Calu3 (cell line): ENCODE results near the gene HSP90AB1. TPM values are rescaled to one million over a fixed set of nuclear protein-coding genes. Genes with fewer than 3 reads are reported as not detected.

Source experiments
- BruUV-seq: library from RNA; stranded (reverse); fragments of 400-500 nt; replicated peaks from 2 replicates; lab custom pipeline; 2021; lab: Mats Ljungman, UMichigan
- CTCF ChIA-PET: fragments of 300-600 bp; sonication (Branson Sonifier 250); formaldehyde crosslinking; loops from one replicate; lab custom pipeline; 2022; ENCODE audit warnings: antibody characterized with exemption; lab: Charles Lee
- DNase-seq: peaks from one replicate; pipeline ENCODE4 v3.0.0; 2022
- H3K27ac Mint-ChIP-seq: one replicate; pipeline ENCODE4 v1.8.0; 2022; ENCODE audit warnings: mixed read lengths; ENCODE audit not compliant: unreplicated experiment
- H3K27me3 Mint-ChIP-seq: one replicate; pipeline ENCODE4 v1.8.0; 2022; ENCODE audit warnings: mixed read lengths; ENCODE audit not compliant: unreplicated experiment
- H3K36me3 Mint-ChIP-seq: one replicate; pipeline ENCODE4 v1.8.0; 2022; ENCODE audit warnings: mild to moderate bottlenecking, moderate library complexity, mixed read lengths; ENCODE audit not compliant: insufficient read depth, unreplicated experiment
- H3K4me1 Mint-ChIP-seq: one replicate; pipeline ENCODE4 v1.8.0; 2022; ENCODE audit warnings: mild to moderate bottlenecking, low read depth, mixed read lengths; ENCODE audit not compliant: unreplicated experiment
- H3K4me3 Mint-ChIP-seq: one replicate; pipeline ENCODE4 v1.8.0; 2022; ENCODE audit warnings: mild to moderate bottlenecking, low read depth, moderate library complexity, mixed read lengths; ENCODE audit not compliant: unreplicated experiment
- H3K9me3 Mint-ChIP-seq: one replicate; pipeline ENCODE4 v1.8.0; 2022; ENCODE audit warnings: low read depth, mixed read lengths; ENCODE audit not compliant: unreplicated experiment
- intact Hi-C: fragments of 100-400 bp; cut with micrococcal nuclease; formaldehyde crosslinking; loops from one replicate; pipeline ENCODE4 v1.10.0; 2022; ENCODE audit not compliant: unreplicated experiment
- total RNA-seq: library from RNA; stranded (reverse); gene quantifications from 2 replicates; pipeline ENCODE4 v1.2.3, GENCODE V29; 2022
- TF ChIP-seq, protein P1 (sequence below): fragments of 200-600 bp; IDR thresholded peaks from one replicate; pipeline ENCODE4 v1.8.0; 2022; ENCODE audit warnings: antibody characterized with exemption; ENCODE audit not compliant: unreplicated experiment

Gene HSP90AB1
- total RNA-seq, 1 experiment from 2014 or later = 2,073 TPM

- intact Hi-C loops = no loop called here
- CTCF ChIA-PET = no interaction called here
- no peak overlapping the region for H3K4me3 Mint-ChIP-seq
- TF ChIP-seq, protein P1, sequence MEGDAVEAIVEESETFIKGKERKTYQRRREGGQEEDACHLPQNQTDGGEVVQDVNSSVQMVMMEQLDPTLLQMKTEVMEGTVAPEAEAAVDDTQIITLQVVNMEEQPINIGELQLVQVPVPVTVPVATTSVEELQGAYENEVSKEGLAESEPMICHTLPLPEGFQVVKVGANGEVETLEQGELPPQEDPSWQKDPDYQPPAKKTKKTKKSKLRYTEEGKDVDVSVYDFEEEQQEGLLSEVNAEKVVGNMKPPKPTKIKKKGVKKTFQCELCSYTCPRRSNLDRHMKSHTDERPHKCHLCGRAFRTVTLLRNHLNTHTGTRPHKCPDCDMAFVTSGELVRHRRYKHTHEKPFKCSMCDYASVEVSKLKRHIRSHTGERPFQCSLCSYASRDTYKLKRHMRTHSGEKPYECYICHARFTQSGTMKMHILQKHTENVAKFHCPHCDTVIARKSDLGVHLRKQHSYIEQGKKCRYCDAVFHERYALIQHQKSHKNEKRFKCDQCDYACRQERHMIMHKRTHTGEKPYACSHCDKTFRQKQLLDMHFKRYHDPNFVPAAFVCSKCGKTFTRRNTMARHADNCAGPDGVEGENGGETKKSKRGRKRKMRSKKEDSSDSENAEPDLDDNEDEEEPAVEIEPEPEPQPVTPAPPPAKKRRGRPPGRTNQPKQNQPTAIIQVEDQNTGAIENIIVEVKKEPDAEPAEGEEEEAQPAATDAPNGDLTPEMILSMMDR = no peak
- no peaks in the 10 kb centered on the region for H3K9me3 Mint-ChIP-seq
- H3K4me1 Mint-ChIP-seq = peaks cover 21% of the 10 kb centered on the region
- DNase-seq = no peak
- BruUV-seq = no TSS peak
- H3K27ac Mint-ChIP-seq = no peak overlapping the region
- no peaks in the 10 kb centered on the region for H3K36me3 Mint-ChIP-seq
- no peaks in the 10 kb centered on the region for H3K27me3 Mint-ChIP-seq
Measured at GRCh38 chr6:44201638-44202303, 45.1 kb upstream of the HSP90AB1 start.

- Mint-ChIP-seq H3K27me3 (no peaks in the 10 kb centered on the region), H3K9me3 (no peaks in the 10 kb centered on the region), H3K27ac (no peak overlapping the region), H3K4me1 (peaks cover 21% of the 10 kb centered on the region), H3K4me3 (no peak overlapping the region), H3K36me3 (no peaks in the 10 kb centered on the region)
- TF ChIP-seq, protein P1 = no peak
- DNase-seq = no peak
- intact Hi-C loops = no loop called here
- CTCF ChIA-PET = interaction anchor here (0.7 to 1.8 kb wide), 3 partner anchors 9 to 22 kb away, joined by 3 to 7 read pairs (median 7); no protein-coding TSS in a partner anchor
- no TSS peak for BruUV-seq
Measured at GRCh38 chr6:44202332-44202971, 44.4 kb upstream of the HSP90AB1 start.

- no peak overlapping the region for H3K4me3 Mint-ChIP-seq
- BruUV-seq = no TSS peak
- peaks cover 21% of the 10 kb centered on the region for H3K4me1 Mint-ChIP-seq
- DNase-seq = no peak
- H3K36me3 Mint-ChIP-seq = no peaks in the 10 kb centered on the region
- no peak overlapping the region for H3K27ac Mint-ChIP-seq
- H3K27me3 Mint-ChIP-seq = no peaks in the 10 kb centered on the region
- TF ChIP-seq, protein P1 = no peak
- H3K9me3 Mint-ChIP-seq = no peaks in the 10 kb centered on the region
- CTCF ChIA-PET = interaction anchor here (0.7 to 1.8 kb wide), 3 partner anchors 10 to 21 kb away, joined by 3 to 7 read pairs (median 7); no protein-coding TSS in a partner anchor
- intact Hi-C loops = no loop called here
Measured at GRCh38 chr6:44202972-44203750, 43.7 kb upstream of the HSP90AB1 start.

- no peak overlapping the region for H3K27ac Mint-ChIP-seq
- BruUV-seq = no TSS peak
- intact Hi-C loops = no loop called here
- no peaks in the 10 kb centered on the region for H3K9me3 Mint-ChIP-seq
- peaks cover 21% of the 10 kb centered on the region for H3K4me1 Mint-ChIP-seq
- no peaks in the 10 kb centered on the region for H3K27me3 Mint-ChIP-seq
- CTCF ChIA-PET = interaction anchor here (1.5 to 1.8 kb wide), 2 partner anchors 11 to 18 kb away, joined by 3 to 7 read pairs; no protein-coding TSS in a partner anchor
- H3K4me3 Mint-ChIP-seq = no peak overlapping the region
- peak; percentile 49 for DNase-seq
- H3K36me3 Mint-ChIP-seq = no peaks in the 10 kb centered on the region
- TF ChIP-seq, protein P1 = no peak
Measured at GRCh38 chr6:44203955-44204354, 42.9 kb upstream of the HSP90AB1 start.
